ENCODE results near the gene KRTAP7-1. TPM values are rescaled to one million over a fixed set of nuclear protein-coding genes. Genes with fewer than 3 reads are reported as not detected.

Gene KRTAP7-1, protein sequence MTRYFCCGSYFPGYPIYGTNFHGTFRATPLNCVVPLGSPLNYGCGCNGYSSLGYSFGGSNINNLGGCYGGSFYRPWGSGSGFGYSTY
- total RNA-seq = not detected

DNA sequence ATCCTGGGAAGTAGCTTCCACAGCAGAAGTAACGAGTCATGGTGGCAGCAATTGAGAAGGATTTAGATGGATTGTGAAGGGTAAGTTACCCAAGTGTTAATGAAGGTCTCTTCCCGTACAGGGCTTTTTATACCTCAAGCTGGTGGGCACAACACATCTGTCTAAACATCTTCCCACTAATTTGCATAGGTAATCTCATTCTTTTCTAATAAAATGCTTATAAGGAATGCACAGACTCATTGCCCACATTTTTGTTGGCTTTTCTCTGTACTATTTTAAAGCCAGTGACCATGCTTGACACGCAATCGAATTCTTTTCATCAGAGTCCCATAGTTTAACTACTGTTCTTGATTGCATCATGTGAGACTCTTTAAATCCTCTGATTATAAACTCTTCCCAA lies at the start of gene KRTAP7-1:
Gene KRTAP7-1, minus strand, starts transcription at position 101 of the 400 bp plus-strand sequence. Its CDS starts 61 bp downstream, at position 40.
- Histone ChIP-seq H3K4me1 (no peaks in the 10 kb centered on the region), H3K36me3 (no peaks in the 10 kb centered on the region), H3K4me3 (no peak within 1 kb of the TSS), H3K9me3 (no peaks in the 10 kb centered on the region), H3K27me3 (no peaks in the 10 kb centered on the region), H3K27ac (no peak within 1 kb of the TSS)
- DNase-seq = no peak
- intact Hi-C loops (cut with DNase I; ENCODE audit: low total_unique reads) = no loop called here
- no peak for TF ChIP-seq CTCF (IDR thresholded peaks at IDR 0.05)
- no peak for TF ChIP-seq POLR2A (IDR thresholded peaks at IDR 0.05)

GRCh38 chr21:30874526-30874925 lies 45.0 kb upstream of the KRTAP7-1 start:
- no peaks in the 10 kb centered on the region for H3K4me1 ChIP-seq
- no peak for TF ChIP-seq POLR2A (IDR thresholded peaks at IDR 0.05)
- no peak for TF ChIP-seq CTCF (IDR thresholded peaks at IDR 0.05)
- no peaks in the 10 kb centered on the region for H3K27me3 ChIP-seq
- intact Hi-C loops (cut with DNase I; ENCODE audit: low total_unique reads) = no loop called here
- no peaks in the 10 kb centered on the region for H3K9me3 ChIP-seq
- DNase-seq = no peak
- no peaks in the 10 kb centered on the region for H3K36me3 ChIP-seq
- no peak overlapping the region for H3K4me3 ChIP-seq
- no peak overlapping the region for H3K27ac ChIP-seq

DNA sequence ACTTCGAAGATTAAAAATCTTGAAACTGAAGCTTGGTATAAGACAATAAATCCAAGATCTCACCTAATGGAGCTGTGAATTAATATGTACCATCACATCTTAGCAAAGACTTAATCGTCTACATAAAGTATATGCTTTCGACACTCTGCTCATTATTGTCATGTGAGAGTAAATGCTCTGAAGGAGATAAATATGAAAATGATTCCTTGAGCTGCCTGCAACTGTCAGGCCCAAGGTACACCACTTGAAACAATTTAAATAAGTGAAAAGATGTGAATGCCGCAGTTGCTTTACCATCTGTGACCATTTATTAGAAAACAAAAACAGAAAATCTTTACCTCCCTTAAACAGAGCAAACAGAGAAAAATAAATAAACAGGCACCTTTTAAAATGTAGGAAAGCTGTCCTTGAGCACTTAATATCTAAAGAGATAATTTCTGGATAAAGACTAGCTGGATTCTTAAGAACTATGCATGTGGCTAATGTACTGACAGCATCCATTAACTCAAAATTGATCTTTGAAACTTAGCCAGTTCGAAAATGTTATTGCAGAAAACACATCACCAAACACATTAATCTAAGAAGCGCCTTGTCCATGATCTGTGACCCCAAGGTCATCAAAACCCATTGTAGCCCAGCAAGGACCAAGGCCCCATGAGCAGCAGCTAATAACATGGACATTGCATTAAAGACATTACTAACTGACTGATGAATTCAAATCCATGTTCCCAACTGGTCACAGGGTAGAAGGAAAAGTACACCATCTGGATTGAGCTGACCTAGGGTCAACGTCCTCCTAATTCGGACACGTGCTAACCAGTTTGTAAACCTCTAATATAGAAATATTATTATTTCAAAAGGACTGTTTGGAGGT lies 18.3 kb upstream of the KRTAP7-1 start:
- TF ChIP-seq CTCF (IDR thresholded peaks at IDR 0.05) (no peak), POLR2A (IDR thresholded peaks at IDR 0.05) (no peak)
- DNase-seq = no peak
- no peaks in the 10 kb centered on the region for H3K9me3 ChIP-seq
- H3K27ac ChIP-seq = no peak overlapping the region
- no peaks in the 10 kb centered on the region for H3K36me3 ChIP-seq
- H3K27me3 ChIP-seq = no peaks in the 10 kb centered on the region
- intact Hi-C loops (cut with DNase I; ENCODE audit: low total_unique reads) = no loop called here
- no peaks in the 10 kb centered on the region for H3K4me1 ChIP-seq
- no peak overlapping the region for H3K4me3 ChIP-seq

DNA sequence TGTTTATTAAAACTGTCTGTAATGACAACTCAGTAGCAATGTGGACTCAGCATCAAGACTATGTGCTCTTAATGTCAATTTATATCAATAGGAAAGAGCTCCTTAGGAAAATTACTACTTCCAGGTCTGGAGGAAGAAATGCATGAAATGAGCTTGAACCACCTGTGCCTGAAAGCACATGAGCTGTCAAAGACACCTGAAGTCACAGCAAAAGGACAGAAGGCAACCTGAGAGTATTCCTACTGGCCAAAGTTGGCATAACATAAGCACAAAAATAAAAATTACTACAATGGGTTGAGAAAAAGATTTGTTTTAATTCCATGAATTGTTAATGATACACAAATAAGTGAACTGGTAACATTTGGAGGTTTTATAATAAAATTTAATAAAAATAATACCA lies 13.4 kb upstream of the KRTAP7-1 start:
- no peak for TF ChIP-seq CTCF (IDR thresholded peaks at IDR 0.05)
- Histone ChIP-seq H3K4me1 (no peaks in the 10 kb centered on the region), H3K36me3 (no peaks in the 10 kb centered on the region), H3K4me3 (no peak overlapping the region), H3K27ac (no peak overlapping the region), H3K27me3 (no peaks in the 10 kb centered on the region), H3K9me3 (no peaks in the 10 kb centered on the region)
- DNase-seq = no peak
- intact Hi-C loops (cut with DNase I; ENCODE audit: low total_unique reads) = no loop called here

GRCh38 chr21:30839304-30839703 lies 9.7 kb upstream of the KRTAP7-1 start:
- no peak overlapping the region for H3K27ac ChIP-seq
- no peaks in the 10 kb centered on the region for H3K4me1 ChIP-seq
- H3K4me3 ChIP-seq = no peak overlapping the region
- H3K27me3 ChIP-seq = no peaks in the 10 kb centered on the region
- intact Hi-C loops (cut with DNase I; ENCODE audit: low total_unique reads) = no loop called here
- no peaks in the 10 kb centered on the region for H3K36me3 ChIP-seq
- no peaks in the 10 kb centered on the region for H3K9me3 ChIP-seq
- DNase-seq = no peak
- TF ChIP-seq POLR2A (IDR thresholded peaks at IDR 0.05) = no peak
- TF ChIP-seq CTCF (IDR thresholded peaks at IDR 0.05) = no peak
